Ishikawa (cell line): Measurements from ENCODE around the gene PROZ.

Experiments used
- EGR1 ChIP-seq: IDR thresholded peaks from 2 replicates; pipeline ENCODE4 v1.6.1; 2012
- EP300 ChIP-seq: IDR thresholded peaks from 2 replicates; pipeline ENCODE4 v1.6.1; 2012; ENCODE audit warnings: borderline replicate concordance
- NFIC ChIP-seq: IDR thresholded peaks from 2 replicates; pipeline ENCODE4 v1.6.1; 2012
- REST ChIP-seq: IDR thresholded peaks from 2 replicates; pipeline ENCODE4 v1.6.1; 2012; ENCODE audit warnings: low read depth, mild to moderate bottlenecking
- TAF1 ChIP-seq: IDR thresholded peaks from 2 replicates; pipeline ENCODE4 v1.6.1; 2012; ENCODE audit warnings: low read depth, mild to moderate bottlenecking
- TCF12 ChIP-seq: IDR thresholded peaks from 2 replicates; pipeline ENCODE4 v1.6.1; 2012; ENCODE audit warnings: low read depth
- USF1 ChIP-seq: IDR thresholded peaks from 2 replicates; pipeline ENCODE4 v1.6.1; 2012
- YY1 ChIP-seq: IDR thresholded peaks from 2 replicates; pipeline ENCODE4 v1.6.1; 2012; ENCODE audit warnings: low read depth
- TF ChIP-seq, protein P1 (sequence below): IDR thresholded peaks from 2 replicates; pipeline ENCODE4 v1.6.1; 2012

DNA sequence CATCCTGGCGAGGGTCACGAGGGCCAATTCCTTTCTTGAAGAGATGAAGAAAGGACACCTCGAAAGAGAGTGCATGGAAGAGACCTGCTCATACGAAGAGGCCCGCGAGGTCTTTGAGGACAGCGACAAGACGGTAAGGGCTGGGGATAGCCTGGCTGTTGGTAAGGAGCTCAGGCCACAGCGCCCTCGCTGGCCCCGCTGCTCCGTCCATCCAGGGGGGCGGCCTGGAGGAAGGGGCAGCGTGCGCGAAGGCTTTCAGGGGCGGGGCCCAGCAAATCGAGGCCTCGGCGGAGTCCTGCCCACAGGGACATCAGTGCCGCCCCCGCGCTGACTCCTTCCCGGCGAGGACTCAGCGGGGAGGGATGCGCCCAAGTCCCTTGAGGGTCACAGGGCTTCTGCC is 29.0 kb upstream of the PROZ start:
- TF ChIP-seq REST (no peak), NFIC (no peak), EP300 (no peak), YY1 (no peak), USF1 (no peak), EGR1 (no peak), TAF1 (no peak), TCF12 (no peak)
- TF ChIP-seq, protein P1, sequence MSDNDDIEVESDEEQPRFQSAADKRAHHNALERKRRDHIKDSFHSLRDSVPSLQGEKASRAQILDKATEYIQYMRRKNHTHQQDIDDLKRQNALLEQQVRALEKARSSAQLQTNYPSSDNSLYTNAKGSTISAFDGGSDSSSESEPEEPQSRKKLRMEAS, result no peak
